Inflammatory macrophage treated with lipopolysaccharide for 1 hour (primary cell): ENCODE measurements around the gene POLE.
"Not testable (repeated sequence)": the region's sequence is repeated elsewhere in the genome, so short reads cannot be mapped to it uniquely, and the experiment has no call there.

ENCODE experiments used
- DNase-seq, 2 donors: peaks; one replicate each; pipeline ENCODE4 v3.0.0-alpha.2; 2020 to 2022

POLE gene

DNA sequence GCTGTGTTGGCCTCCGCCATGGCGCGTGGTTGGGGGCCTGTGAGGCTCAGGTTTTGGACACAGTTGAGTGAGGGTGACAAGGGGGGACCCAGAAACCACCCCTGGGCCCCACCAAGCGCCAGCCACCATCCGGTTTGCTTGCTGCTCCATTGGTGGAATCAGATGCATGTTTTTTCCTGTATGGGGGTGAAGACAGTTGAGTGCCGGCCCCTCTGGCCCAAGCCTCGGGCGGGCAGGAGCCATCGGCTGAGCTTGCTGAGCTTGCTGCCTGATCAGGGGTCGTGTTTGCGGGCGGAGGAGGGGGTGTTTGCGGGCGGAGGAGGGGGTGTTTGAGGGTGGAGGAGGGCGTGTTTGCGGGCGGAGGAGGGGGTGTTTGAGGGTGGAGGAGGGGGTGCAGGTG is 29.9 kb upstream of the POLE start:
- DNase-seq: no peak

DNA sequence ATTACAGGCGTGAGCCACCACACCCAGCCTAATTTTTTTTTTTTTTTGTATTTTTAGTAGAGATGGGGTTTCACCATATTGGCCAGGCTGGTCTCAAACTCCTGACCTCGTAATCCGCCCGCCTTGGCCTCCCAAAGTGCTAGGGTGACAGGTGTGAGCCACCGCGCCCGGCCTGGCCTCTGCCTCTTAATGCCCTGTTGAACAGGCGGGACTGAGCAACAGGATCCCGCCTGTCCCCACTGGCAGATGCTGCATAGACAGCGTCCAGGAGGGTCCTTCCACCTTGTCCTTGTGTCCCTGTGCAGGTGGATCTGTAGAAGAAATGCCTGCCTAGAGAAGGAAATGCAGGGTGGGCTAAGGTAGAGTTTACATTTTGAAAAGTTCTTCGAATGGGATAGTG is 29.2 kb upstream of the POLE start:
- DNase-seq: no peak

DNA sequence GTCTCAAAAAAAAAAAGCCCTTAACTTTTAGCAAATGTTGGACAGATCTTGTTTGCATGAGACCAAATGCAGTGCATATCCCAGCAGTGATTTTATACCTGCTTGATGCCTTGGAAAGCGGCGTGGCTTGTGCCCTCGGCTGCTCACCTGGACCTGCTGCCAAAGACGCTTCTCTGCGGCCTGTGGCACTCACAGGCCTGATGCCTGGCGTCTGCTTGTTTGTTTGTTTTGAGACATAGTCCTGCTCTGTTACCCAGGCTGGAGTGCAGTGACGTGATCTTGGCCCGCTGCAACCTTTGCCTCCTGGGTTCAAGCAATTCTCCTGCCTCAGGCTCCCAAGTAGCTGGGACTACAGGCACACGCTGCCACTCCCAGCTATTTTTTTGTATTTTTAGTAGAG is 28.7 kb upstream of the POLE start:
- no peak for DNase-seq

DNA sequence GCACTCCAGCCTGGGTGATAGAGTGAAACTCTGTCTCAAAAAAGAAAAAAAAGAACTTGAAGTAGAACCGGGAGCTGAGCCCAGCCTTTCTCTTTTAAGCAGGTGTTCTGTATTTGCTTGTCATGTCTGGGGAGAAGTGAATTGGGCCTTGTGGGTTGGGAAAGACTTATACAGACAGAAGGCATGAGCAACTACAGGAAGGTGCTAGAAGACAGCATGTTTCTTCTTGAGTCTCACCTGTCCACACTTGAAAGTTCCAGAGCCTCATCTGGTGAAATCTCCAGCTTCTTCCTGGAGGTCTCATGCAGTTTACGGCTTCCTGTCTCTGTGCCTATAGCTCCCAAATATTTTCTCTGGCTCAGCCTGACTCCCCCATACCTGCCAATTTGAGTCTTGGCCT is 26.0 kb upstream of the POLE start:
- DNase-seq: no peak

DNA sequence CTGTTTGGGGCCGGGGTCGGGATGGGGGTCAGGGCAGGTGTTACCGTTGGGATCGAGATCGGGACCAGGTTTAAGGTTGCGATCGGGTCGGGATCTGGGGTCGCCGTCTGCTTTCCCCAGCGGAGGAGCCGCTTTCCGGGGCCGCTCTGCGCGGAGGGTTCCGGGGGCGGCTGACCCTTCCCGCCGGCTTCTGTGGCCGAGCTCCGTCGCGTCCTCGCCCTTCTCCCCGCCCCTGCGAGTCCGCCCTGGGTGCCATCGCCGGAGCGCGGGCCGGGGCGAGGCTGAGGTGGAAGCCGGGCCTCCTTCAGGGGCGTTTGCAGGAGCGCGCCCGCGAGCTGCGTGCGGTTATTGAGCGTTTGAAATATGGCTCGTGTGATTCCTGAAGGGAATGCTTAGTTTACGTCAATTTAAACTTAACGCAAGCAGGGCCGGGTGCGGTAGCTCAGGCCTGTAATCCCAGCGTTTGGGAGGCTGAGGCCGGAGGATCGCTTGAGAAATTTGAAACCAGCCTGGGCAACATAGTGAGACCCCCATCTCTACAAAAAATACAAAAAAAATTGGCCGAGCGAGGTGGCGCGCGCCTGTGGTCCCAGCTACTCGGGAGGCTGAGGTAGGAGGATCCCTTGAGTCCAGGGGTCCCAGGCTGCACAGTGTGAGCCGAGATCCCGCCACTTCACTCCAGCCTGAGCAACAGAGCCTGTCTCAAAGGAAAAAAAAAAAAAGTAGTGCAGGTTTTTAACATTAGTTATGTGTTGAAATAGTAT is 24.1 kb upstream of the POLE start:
- DNase-seq: peak in 1 of 2 donors; percentile 31

DNA sequence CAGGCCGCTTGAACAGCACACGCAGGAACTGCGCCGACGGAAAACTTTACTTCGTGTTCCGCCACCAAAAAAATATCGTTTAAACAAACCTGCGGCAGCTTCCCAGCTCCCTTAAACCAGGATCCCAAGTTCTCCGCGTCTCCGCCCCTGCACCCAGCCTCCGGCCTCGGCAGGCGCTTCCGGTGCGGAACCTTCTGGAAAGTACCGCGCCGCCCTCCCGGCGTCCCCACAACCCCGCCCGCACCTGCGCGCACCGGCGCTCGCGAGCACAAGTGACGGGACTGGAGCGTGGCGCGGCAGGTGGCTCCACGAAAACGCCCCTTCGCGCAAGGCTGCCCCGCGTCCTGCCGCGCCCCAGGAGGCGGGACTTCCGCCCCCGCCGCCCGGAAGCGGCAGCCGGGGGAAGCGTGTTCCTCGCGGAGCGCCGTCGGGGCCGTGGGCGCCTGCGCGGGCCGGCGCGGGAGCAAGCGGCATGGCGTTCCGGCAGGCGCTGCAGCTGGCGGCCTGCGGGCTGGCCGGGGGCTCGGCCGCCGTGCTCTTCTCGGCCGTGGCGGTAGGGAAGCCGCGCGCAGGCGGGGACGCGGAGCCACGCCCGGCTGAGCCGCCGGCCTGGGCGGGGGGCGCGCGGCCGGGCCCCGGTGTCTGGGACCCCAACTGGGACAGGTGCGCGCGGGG is 23.4 kb upstream of the POLE start, which contains the start of gene PGAM5:
Gene PGAM5, plus strand, starts transcription at position 438 of the 675 bp plus-strand sequence. Its CDS starts 35 bp downstream, at position 473.
- DNase-seq: peak; percentile 80 to 84

DNA sequence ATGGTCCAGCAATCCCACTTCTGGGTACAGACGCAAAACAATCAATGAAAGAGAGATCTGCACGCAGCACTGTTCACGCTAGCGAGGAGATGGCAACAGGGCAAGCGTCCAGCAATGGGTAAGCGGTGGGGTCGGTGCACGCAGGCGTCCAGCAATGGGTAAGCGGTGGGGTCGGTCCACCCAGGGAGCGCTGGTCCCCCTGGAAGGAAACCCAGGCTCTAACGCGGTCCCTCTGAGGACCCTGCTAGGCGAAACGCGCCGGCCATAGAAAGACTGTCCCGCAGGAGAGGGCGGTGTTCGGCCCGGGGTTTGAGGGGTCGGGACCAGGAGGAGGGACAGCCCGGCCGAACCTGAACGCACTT is 22.9 kb upstream of the POLE start:
- no peak for DNase-seq

DNA sequence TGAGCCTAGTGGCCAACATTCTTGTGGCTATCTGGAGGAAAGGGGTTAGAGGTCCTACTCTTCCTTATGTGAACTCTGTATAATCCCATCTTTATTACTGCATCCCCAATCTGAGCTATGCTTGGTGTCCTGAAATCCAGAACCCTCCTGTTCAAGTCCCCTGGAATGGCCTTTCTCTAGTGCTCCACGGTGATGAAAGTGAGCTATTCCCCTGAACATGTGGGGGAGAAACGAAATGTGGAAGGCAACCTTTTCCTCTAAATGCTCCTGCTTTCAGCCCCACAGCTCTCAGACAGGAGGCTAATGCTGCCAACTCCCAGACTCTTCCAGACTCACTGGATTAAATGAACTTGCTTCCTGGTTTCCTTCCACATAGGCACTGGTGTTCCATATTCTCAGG is 21.0 kb upstream of the POLE start:
- DNase-seq: no peak

DNA sequence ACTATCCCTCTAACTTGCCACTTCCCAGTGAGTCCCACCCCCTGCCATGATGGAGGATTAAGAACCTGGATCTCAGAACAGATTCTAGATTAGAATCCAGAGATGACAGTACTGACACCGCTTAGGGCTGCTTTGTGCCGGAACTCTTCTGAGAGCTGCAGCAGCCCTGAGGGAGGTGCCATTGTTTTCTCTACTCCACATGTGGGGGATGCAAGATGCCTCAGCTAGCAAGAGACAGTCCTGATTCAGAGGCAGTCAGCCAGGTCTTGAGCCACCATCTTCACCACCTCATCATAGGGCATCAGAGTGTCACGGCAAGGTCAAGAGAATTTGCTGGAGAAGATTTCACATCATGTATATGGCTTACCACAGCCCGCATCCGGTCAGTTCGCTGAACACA is 20.1 kb upstream of the POLE start:
- DNase-seq: no peak

DNA sequence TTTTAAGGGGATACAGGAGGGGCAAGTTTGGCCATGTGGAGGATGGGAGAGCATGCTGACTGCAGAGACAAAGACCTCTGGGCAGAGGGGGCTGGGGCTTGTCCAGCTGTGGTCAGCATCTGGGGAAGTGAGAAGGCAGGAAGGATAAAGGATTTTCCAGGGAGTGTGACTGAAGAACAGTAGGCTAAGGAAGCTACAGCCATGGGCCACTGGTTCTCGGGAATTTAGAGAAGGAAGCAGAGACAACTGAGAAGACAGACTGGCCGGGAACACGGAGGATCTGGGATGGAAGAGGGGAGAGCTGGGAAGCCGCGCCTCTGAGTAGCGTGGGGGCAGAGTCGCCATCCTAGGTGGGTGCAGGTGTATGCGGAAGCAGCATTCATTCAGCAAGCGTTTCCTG is 16.5 kb upstream of the POLE start:
- DNase-seq: no peak

DNA sequence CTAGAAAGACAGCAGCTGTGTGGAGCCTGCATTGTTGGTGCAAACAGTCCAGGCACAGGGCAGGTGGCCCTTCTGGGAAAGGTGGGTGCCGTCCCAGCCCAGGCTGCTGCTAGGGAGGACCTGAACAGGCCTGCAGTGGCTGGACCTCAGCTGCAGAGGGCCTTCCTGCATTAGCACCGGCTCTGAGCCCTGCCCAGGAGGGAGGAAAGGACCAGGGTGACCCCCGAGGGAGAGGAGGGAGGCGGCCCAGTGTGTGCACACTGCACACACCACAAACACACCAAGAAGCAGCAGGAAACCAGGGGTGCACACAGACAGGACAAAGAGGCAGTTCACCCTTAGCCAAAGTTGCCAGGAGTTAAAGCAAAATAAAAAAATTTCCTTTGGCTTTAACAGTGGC is 15.5 kb upstream of the POLE start:
- DNase-seq: no peak

DNA sequence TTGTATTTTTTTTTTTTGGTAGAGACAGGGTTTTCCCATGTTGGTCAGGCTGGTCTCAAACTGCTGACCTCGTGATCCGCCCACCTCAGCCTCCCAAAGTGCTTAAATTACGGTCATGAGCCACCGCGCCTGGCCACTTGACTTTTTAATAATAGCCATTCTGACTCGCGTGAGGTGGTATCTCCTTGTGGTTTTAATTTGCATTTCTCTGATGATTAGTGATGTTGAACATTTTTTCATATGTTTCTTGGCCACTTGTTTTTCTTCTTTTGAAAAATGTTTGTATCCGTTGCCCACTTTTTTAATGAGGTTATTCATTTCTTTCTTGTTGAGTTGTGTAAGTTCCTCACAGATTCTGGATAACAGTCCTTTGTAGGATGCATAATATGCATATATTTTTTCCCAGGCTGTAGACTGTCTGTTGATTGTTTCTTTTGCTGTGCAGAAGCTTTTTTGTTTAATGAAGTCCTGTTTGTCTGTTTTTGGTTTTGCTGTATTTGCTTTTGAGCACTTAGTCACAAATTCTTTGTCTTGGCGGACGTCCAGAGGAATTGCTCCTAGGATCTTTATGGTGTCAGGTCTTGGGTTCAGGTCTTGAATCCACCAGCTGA is 13.2 kb upstream of the POLE start:
- peak; percentile 38 to 71 for DNase-seq

DNA sequence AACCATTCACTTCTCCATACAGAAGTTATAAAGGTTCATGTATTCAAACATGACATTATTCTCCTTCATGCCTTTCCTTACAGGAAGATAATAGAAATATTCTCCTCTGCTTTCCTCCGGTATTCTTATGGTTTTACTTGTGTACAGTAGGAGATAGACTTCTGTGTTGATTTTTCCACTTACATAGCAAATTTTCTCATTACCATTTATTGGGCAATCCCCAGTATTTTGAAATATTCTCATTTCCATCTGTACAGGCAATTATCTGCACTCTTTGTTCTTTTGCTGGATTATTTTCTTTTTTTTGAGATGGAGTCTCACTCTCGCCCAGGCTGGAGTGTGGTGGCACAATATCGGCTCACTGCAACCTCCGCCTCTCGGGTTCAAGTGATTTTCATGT is 11.2 kb upstream of the POLE start:
- peak; percentile 46 to 73 for DNase-seq

DNA sequence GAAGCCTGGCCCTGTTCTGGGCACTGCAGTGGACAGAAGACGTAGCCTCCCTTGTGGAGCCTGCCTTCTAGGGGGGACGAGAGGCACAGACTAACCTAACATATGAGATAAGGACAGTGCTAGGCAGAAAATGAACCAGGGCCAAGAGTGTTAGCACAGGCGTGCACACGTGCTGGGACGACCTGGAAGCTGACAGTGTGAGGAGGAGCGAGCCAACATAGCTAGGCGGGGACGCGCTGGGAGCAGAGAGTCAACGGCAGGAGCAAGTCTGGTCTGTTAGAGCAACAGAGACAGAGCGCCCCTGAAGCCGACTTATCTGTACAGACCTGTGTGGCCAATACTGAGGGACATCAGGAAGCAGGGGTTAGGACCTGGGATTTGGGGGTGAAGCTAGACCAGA is 8.3 kb upstream of the POLE start:
- DNase-seq: no peak

DNA sequence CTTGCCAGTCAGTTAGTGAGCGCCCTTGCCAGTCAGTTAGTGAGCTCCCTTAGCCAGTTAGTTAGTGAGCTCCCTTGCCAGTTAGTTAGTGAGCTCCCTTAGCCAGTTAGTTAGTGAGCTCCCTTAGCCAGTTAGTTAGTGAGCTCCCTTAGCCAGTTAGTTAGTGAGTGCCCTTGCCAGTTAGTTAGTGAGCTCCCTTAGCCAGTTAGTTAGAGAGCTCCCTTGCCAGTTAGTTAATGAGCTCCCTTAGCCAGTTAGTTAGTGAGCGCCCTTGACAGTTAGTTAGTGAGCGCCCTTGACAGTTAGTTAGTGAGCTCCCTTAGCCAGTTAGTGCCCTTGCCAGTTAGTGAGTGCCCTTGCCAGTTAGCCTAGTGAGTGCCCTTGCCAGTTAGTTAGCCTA is 7.7 kb upstream of the POLE start:
- not testable (repeated sequence) for DNase-seq

DNA sequence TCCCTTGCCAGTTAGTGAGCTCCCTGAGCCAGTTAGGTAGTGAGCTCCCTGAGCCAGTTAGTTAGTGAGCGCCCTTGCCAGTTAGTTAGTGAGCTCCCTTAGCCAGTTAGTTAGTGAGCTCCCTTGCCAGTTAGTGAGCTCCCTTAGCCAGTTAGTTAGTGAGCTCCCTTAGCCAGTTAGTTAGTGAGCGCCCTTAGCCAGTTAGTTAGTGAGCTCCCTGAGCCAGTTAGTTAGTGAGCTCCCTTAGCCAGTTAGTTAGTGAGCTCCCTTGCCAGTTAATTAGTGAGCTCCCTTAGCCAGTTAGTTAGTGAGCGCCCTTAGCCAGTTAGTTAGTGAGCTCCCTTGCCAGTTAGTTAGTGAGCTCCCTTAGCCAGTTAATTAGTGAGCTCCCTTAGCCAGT is 4.9 kb upstream of the POLE start:
- not testable (repeated sequence) for DNase-seq

DNA sequence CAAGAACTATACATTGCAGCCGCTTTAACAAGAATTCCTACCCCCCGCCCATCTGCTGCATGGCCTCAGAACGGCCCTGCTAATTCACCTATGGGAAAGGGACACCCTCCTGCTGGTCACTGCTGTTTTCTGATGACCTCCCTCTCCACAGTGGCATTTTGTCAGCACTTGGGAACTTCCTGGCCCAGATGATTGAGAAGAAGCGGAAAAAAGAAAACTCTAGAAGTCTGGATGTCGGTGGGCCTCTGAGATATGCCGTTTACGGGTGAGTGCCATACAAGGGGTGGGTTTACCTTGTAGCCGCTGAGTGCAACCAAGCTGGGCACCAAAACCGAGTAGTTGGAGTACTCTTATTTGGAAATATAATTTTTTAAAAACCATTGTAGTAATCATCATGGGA is 3.0 kb upstream of the POLE start:
- DNase-seq: no peak

DNA sequence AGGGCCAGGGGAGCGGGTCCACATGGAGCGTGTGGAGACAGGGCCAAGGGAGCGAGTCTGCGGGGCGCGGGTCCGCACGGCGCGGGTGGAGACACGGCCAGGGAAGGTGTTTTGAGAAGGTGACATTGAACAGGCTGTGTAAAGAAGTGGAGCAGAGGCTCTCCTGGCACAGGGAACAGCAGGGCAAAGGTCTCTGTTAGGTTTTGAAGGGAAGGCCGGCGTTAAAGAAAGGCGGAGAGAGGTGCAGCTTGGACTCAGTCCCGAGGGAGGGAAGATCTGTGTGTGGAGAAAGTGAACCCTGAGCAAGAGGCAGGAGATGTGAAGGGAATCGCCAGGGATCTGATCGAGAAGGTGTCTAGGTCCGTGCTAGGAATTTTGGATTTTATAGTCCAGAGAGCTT is 2.1 kb upstream of the POLE start:
- no peak for DNase-seq

DNA sequence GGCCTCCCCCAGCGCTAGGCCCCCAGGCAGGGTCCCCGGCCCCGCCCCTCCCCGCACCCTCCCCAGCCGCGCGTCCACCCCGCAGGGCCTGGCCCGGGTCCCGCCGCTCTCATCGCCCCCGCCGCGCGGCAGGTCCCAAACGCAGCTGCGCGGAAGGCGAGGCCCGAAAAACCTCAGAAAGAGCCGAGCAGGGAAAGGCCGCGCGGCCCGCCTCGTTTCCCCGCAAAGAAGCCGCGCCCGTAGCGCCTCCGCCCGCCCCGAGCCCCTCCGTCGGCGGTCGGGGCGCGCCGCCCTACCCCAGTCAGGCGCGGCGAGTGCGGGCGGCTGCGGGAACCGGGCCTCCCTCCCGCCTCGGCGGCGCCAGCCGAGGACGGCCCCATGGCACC is 324 bp downstream of the POLE start:
- DNase-seq: peak in 1 of 2 donors; percentile 11

DNA sequence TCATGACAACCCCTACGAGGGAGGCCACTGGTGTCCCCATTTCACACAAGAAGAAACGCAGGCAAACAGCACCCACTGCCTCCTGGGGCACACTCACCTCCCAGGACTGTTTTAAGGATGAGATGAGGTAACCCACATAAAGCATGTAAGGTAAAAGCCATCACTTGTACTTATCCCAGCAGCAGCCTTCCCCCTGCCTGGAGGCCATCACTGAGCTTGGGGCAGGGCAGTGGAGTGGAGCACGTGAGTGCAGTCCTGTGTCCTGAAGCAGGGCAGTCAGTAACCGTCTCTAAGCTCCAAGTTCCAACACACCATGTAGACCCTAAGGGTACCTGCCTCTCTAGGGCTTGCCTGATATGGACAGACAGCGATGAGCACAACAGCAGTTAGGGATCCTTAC is 1.7 kb downstream of the POLE start:
- no peak for DNase-seq

DNA sequence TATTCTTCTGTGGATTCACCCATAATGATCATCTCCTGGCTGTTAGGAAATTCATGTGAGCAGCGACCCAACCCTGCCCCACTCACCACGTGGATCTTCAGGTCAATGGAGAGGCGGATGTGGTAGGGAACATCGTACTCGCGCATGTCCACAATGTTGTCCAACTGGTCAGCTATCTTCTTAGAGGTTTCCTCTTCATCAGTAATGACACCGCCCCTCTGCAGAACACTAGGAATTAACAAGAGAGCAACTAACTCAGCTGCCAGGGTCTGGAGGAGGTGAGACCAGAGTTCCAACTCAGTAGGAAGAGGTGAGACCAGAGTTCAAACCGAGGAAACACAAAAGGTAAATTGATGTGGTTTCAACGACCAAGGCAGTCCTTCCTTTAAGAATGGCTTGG is 9.7 kb downstream of the POLE start:
- no peak for DNase-seq

DNA sequence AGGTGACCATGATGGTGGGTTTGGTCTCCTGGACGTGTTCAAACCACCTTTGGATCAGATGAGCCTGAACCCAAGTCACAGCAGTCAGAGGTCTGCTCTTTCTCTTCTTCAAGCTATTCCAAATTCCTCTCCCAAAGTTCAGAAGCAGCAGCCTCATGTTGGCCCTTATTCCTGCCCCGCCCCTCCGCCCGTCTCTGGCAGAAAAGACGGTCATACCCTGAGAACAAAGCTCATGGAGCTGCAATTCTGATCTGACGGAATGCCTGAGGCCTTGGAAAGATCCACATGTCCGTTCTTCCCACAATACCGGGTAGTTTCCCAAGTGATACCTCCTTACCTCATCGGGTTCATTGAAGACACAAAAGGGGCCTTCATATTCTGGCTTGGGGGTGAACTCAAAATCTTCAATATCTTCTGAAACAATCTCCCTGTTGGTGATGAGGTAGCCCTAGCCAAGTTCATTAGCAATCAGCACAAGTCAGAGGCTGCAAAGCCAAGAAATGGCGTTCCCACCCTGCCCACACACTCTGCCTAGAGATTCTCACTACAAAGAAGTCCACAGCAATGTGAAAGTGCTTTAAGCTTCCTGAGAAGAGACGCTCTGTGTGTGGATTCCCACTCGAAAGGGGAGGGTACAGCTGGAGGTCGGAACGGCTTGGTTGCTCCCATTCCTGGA is 11.2 kb downstream of the POLE start:
- DNase-seq: no peak

DNA sequence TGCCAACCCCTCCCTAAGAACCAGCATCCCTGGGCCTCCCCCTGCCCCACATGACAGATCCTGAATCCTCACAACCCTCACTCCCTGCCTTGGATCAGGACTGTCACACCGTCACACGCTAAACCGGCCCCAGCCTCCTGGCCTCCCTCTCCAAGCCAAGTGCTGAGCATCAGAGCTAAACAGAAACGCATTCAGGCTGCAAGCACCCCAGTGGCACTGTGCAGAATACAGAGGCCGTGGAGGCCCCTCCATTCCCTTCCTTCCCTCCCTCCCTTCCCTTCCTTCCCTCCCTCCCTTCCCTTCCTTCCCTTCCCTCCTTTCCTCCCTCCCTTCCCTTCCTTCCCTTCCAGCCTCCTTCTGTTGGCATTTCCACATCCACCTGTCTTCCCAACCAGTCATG is 12.6 kb downstream of the POLE start:
- no peak for DNase-seq
